GM12874 (cell line): ENCODE data around the gene CCT6A.

Experiments
- CTCF ChIP-seq: IDR thresholded peaks from 2 replicates; pipeline ENCODE4 v1.5.1; 2011; ENCODE audit warnings: low read depth, mild to moderate bottlenecking, control low read depth, low read length, moderate library complexity; ENCODE audit not compliant: insufficient read depth

The CCT6A gene

DNA sequence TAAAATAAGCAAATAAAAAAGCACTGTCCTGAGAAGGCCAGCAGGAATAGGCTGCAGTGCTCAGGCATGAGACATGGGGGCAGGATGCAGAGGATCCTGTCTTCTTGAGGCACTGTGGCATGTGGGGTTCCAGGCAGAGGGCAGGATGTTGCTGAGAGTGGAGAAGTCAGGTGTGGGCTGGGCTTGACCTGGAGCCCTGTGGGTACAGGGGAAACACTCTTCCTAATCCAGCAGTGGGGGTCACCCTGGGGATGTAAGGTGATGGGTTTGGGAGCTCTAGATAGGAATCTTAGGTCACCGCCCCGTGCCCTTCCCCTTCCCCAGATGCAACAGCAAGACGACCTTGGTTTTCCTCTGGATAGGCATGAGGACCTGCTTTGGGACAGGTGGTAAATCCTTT lies 26.1 kb downstream of the CCT6A start:
- no peak for TF ChIP-seq CTCF

DNA sequence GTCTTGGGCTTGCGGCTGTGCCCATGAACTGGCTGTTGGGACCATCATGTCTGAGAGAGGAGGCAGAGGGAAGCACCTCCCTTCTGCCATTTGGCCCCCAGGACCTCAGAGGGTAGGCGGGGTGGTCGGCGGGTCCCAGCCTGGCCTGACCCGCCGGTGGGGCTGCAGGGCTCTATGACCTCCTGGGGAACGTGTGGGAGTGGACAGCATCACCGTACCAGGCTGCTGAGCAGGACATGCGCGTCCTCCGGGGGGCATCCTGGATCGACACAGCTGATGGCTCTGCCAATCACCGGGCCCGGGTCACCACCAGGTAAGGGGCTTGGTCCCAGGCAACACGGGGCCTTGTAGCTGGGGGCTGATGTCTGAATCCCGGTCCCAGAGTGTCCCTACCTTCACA lies 26.6 kb downstream of the CCT6A start:
- TF ChIP-seq CTCF = no peak

GRCh38 chr7:56079450-56080185 lies 28.1 kb downstream of the CCT6A start:
- no peak for TF ChIP-seq CTCF

DNA sequence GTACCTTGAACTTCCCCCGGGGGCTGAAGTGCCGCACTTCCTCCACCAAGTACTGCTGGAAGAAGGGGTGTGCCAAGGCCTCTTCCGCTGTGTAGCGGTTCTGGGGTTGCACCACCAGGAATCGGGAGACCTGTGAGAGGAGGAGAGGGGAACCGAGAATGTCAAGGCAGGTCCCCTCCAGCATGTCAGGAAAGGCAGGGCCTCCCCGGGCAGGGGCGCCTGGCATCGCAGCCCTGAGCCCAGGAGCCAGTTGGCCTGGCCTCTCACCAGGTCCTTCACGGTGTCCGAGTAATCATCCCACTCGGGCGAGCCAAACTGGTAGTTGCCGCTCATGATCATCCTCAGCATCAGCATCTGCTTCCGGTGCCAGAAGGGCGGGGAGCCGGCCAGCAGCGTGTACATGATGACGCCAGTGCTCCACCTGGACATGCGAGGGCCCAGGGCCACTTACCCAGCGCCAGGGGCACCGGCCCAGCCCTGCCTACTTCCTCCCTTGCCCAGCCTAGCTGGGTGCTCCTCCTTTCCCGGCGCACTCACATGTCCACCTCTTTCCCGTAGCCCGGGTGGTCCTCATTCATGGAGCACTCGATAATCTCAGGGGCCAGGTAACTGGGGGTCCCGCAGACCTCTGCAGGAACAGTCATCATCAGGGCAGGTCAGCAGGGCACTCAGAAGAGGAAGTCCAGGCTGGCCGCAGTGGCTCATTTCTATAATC lies 30.2 kb downstream of the CCT6A start:
- no peak for TF ChIP-seq CTCF

DNA sequence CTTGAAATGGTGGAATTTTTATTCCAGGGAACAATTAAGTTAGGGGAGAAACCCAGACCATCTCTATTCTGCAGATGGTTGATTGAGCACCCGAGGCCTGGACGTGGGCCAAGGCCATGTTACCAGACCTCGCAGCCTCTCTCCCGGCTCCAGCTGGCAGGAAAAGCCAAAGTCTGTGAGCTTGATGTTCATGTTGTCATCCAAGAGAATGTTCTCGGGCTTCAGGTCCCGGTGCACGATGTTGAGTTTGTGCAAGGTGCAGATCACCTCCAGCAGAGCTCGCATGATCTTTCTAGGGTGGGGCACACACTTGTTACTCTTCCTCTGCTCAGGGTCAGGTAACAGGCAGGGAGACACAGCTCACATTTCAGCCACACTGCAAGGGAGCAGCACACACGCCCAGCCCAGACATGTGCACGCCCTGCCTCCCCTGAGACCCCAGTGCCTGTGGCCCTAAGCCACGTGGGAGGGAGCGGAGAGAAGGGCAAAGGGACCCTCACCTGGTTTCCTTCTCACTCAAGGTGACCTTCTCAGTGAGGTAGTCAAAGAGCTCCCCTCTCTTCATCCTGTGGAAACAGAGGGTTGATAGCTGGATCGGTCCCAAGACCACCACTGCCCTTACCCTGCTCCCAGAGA lies 31.7 kb downstream of the CCT6A start:
- no peak for TF ChIP-seq CTCF

- TF ChIP-seq CTCF = no peak
Measured at GRCh38 chr7:56086761-56087160, 35.2 kb downstream of the CCT6A start.

- TF ChIP-seq CTCF = no peak
Measured at GRCh38 chr7:56087445-56087844, 35.9 kb downstream of the CCT6A start.
